ENCODE measurements around the gene PACSIN2. TPM values are rescaled to one million over a fixed set of nuclear protein-coding genes. Genes with fewer than 3 reads are reported as not detected.

Gene PACSIN2
- total RNA-seq, 1 donor from 2014 or later = 128 TPM

- H3K27me3 ChIP-seq = no peaks in the 10 kb centered on the region
- ATAC-seq (no peak), DNase-seq (no peak)
- no peaks in the 10 kb centered on the region for H3K9me3 ChIP-seq
- H3K4me1 ChIP-seq = peaks cover 10% of the 10 kb centered on the region
- intact Hi-C loops (cut with DNase I) = no loop called here
- no peak overlapping the region for H3K27ac ChIP-seq
- no peak overlapping the region for H3K4me3 ChIP-seq
- TF ChIP-seq CTCF (IDR thresholded peaks at IDR 0.05) = no peak
- peaks cover 57% of the 10 kb centered on the region for H3K36me3 ChIP-seq
Measured at GRCh38 chr22:42869888-42870480, 145.0 kb downstream of the PACSIN2 start.

- peaks cover 10% of the 10 kb centered on the region for H3K4me1 ChIP-seq
- no peak for TF ChIP-seq CTCF (IDR thresholded peaks at IDR 0.05)
- DNase-seq (no peak), ATAC-seq (no peak)
- peaks cover 52% of the 10 kb centered on the region for H3K36me3 ChIP-seq
- no peaks in the 10 kb centered on the region for H3K27me3 ChIP-seq
- intact Hi-C loops (cut with DNase I) = no loop called here
- H3K27ac ChIP-seq = no peak overlapping the region
- H3K9me3 ChIP-seq = no peaks in the 10 kb centered on the region
- no peak overlapping the region for H3K4me3 ChIP-seq
Measured at GRCh38 chr22:42869463-42869862, 145.5 kb downstream of the PACSIN2 start.

- intact Hi-C loops (cut with DNase I) = no loop called here
- no peak overlapping the region for H3K4me3 ChIP-seq
Measured at GRCh38 chr22:42868751-42869251, 146.1 kb downstream of the PACSIN2 start.

GRCh38 chr22:42866100-42866499 is 148.8 kb downstream of the PACSIN2 start:
- no peak for ATAC-seq
- Histone ChIP-seq H3K36me3 (peaks cover 19% of the 10 kb centered on the region), H3K27me3 (no peaks in the 10 kb centered on the region), H3K4me3 (no peak overlapping the region), H3K9me3 (no peaks in the 10 kb centered on the region), H3K4me1 (peaks cover 10% of the 10 kb centered on the region), H3K27ac (no peak overlapping the region)
- intact Hi-C loops (cut with DNase I) = no loop called here
- no peak for DNase-seq
- TF ChIP-seq CTCF (IDR thresholded peaks at IDR 0.05) = no peak

More at GRCh38 chr22:42868751-42869251, 146.1 kb downstream of the PACSIN2 start:
- H3K27me3 ChIP-seq = no peaks in the 10 kb centered on the region
- H3K9me3 ChIP-seq = no peaks in the 10 kb centered on the region
- DNase-seq (peak; percentile 85), ATAC-seq (peak; percentile 68)
- no peak for TF ChIP-seq CTCF (IDR thresholded peaks at IDR 0.05)
- peaks cover 45% of the 10 kb centered on the region for H3K36me3 ChIP-seq
- H3K27ac ChIP-seq = peak overlapping the region; percentile 34
- peaks cover 10% of the 10 kb centered on the region for H3K4me1 ChIP-seq

GRCh38 chr22:42865536-42865935 is 149.4 kb downstream of the PACSIN2 start:
- intact Hi-C loops (cut with DNase I) = no loop called here
- Histone ChIP-seq H3K27me3 (no peaks in the 10 kb centered on the region), H3K4me1 (peaks cover 10% of the 10 kb centered on the region), H3K4me3 (no peak overlapping the region), H3K36me3 (peaks cover 13% of the 10 kb centered on the region), H3K27ac (no peak overlapping the region), H3K9me3 (no peaks in the 10 kb centered on the region)
- DNase-seq (no peak), ATAC-seq (no peak)
- no peak for TF ChIP-seq CTCF (IDR thresholded peaks at IDR 0.05)
